GM23338 (cell line): Measurements from ENCODE around the gene PTPRN2. TPM values are rescaled to one million over a fixed set of nuclear protein-coding genes. Genes with fewer than 3 reads are reported as not detected.

Source experiments
- ATAC-seq: fragments of 200-7000 bp; cut with Tn5 transposase; 3 replicates; pipeline ENCODE4 v1.9.1; 2020
- DNase-seq: peaks from one replicate; pipeline ENCODE4 v3.0.0-alpha.2; 2015; ENCODE audit warnings: low spot score
- H2AFZ ChIP-seq: fragments of 200-600 bp; sonication (generic); 2 replicates; pipeline ENCODE4 v1.8.0; 2016; ENCODE audit warnings: antibody characterized with exemption, mild to moderate bottlenecking, moderate library complexity
- H3F3A ChIP-seq: fragments of 200-600 bp; sonication (generic); replicated peaks from 2 replicates; pipeline ENCODE4 v1.8.0; 2017; ENCODE audit warnings: antibody characterized with exemption, mixed run types, low read depth
- H3K27ac ChIP-seq: fragments of 200-600 bp; sonication (generic); 2 replicates; pipeline ENCODE4 v1.6.1; 2016; ENCODE audit warnings: low read depth
- H3K27me3 ChIP-seq: fragments of 200-600 bp; sonication (generic); 2 replicates; pipeline ENCODE4 v1.8.0; 2016; ENCODE audit warnings: mild to moderate bottlenecking, mixed run types, moderate library complexity; ENCODE audit not compliant: insufficient read depth
- H3K36me3 ChIP-seq: fragments of 200-600 bp; sonication (generic); 2 replicates; pipeline ENCODE4 v1.8.0; 2016; ENCODE audit warnings: mild to moderate bottlenecking; ENCODE audit not compliant: insufficient read depth
- H3K4me1 ChIP-seq: fragments of 200-600 bp; sonication (generic); 2 replicates; pipeline ENCODE4 v1.8.0; 2016; ENCODE audit warnings: mild to moderate bottlenecking, moderate library complexity; ENCODE audit not compliant: insufficient read depth
- H3K4me2 ChIP-seq: fragments of 200-600 bp; sonication (generic); 2 replicates; pipeline ENCODE4 v1.7.1; 2017; ENCODE audit warnings: mixed run types
- H3K4me3 ChIP-seq: fragments of 200-600 bp; sonication (generic); 2 replicates; pipeline ENCODE4 v1.6.1; 2016; ENCODE audit warnings: mixed run types
- H3K79me2 ChIP-seq: fragments of 200-600 bp; sonication (generic); replicated peaks from 2 replicates; pipeline ENCODE4 v1.8.0; 2017; ENCODE audit warnings: mild to moderate bottlenecking; ENCODE audit not compliant: insufficient read depth
- H3K9me2 ChIP-seq: fragments of 200-600 bp; sonication (generic); 2 replicates; pipeline ENCODE4 v1.8.0; 2017; ENCODE audit not compliant: insufficient read depth
- H4K20me1 ChIP-seq: fragments of 200-600 bp; sonication (generic); replicated peaks from 2 replicates; pipeline ENCODE4 v1.8.0; 2017; ENCODE audit warnings: mild to moderate bottlenecking; ENCODE audit not compliant: insufficient read depth
- H3K27ac Mint-ChIP-seq: 2 replicates; pipeline ENCODE4 v1.8.0; 2020; ENCODE audit warnings: inconsistent platforms, mild to moderate bottlenecking, moderate library complexity, mixed read lengths
- H3K27me3 Mint-ChIP-seq: 3 replicates; pipeline ENCODE4 v1.8.0; 2022; ENCODE audit warnings: low read depth, mild to moderate bottlenecking, moderate library complexity, mixed read lengths, inconsistent platforms; ENCODE audit not compliant: insufficient read depth, poor library complexity
- H3K36me3 Mint-ChIP-seq: 3 replicates; pipeline ENCODE4 v1.8.0; 2021; ENCODE audit warnings: low read depth, mild to moderate bottlenecking, inconsistent platforms, moderate library complexity, mixed read lengths
- H3K4me1 Mint-ChIP-seq: 3 replicates; pipeline ENCODE4 v1.8.0; 2020; ENCODE audit warnings: mild to moderate bottlenecking, inconsistent platforms, mixed read lengths
- H3K4me3 Mint-ChIP-seq: 3 replicates; pipeline ENCODE4 v1.8.0; 2021; ENCODE audit warnings: moderate library complexity, mild to moderate bottlenecking, inconsistent platforms, mixed read lengths
- H3K9me3 Mint-ChIP-seq: 3 replicates; pipeline ENCODE4 v1.8.0; 2020; ENCODE audit warnings: moderate library complexity, mild to moderate bottlenecking, inconsistent platforms, mixed read lengths
- CREB1 ChIP-seq: fragments of 250-450 bp; sonication (Bioruptor Pico); IDR thresholded peaks from 2 replicates; pipeline ENCODE4 v1.5.0; 2020; ENCODE audit warnings: low read depth, mild to moderate bottlenecking, moderate library complexity
- EZH2 ChIP-seq: fragments of 200-600 bp; sonication (generic); IDR thresholded peaks from one replicate; pipeline ENCODE4 v1.8.0; 2017; ENCODE audit warnings: antibody characterized with exemption, mild to moderate bottlenecking, low read depth; ENCODE audit not compliant: unreplicated experiment
- EZH2phosphoT487 ChIP-seq: fragments of 200-600 bp; sonication (generic); IDR thresholded peaks from one replicate; pipeline ENCODE4 v1.8.1; 2018; ENCODE audit warnings: antibody characterized with exemption; ENCODE audit not compliant: unreplicated experiment
- JUNB ChIP-seq: IDR thresholded peaks from one replicate; pipeline ENCODE4 v1.6.1; 2016; ENCODE audit warnings: antibody characterized with exemption; ENCODE audit not compliant: unreplicated experiment
- NANOG ChIP-seq: IDR thresholded peaks from 2 replicates; pipeline ENCODE4 v1.6.1; 2016; ENCODE audit warnings: antibody characterized with exemption, borderline replicate concordance
- POLR2AphosphoS5 ChIP-seq: IDR thresholded peaks from 2 replicates; pipeline ENCODE4 v1.6.1; 2016; ENCODE audit warnings: antibody characterized with exemption, low read depth
- REST ChIP-seq: IDR thresholded peaks from one replicate; pipeline ENCODE4 v1.6.1; 2018; ENCODE audit warnings: antibody characterized with exemption; ENCODE audit not compliant: unreplicated experiment
- STAT1 ChIP-seq: IDR thresholded peaks from one replicate; pipeline ENCODE4 v1.6.1; 2016; ENCODE audit warnings: antibody characterized with exemption; ENCODE audit not compliant: unreplicated experiment
- ZNF114 ChIP-seq: fragments of 250-450 bp; sonication (Bioruptor Pico); IDR thresholded peaks from 2 replicates; pipeline ENCODE4 v1.5.0; 2020; ENCODE audit warnings: mild to moderate bottlenecking, moderate library complexity
- ZNF331 ChIP-seq: fragments of 250-450 bp; sonication (Bioruptor Pico); IDR thresholded peaks from 2 replicates; pipeline ENCODE4 v1.5.0; 2020; ENCODE audit warnings: low read depth, mild to moderate bottlenecking, moderate library complexity
- polyA plus RNA-seq: library from polyadenylated mRNA; unstranded; fragments of >200 nt; fragmentation: Nextera tagmentation; extraction: Ambion mirVana; gene quantifications from 2 replicates; pipeline ENCODE4 v1.2.1, GENCODE V29; 2016
- total RNA-seq: library from RNA; depleted of rRNA; stranded (reverse); fragments of >200 nt; shearing (Covaris generic); gene quantifications from 2 replicates; pipeline ENCODE4 v1.2.3, GENCODE V29; 2014
- TF ChIP-seq, protein P1 (sequence below): IDR thresholded peaks from 2 replicates; pipeline ENCODE4 v1.6.1; 2016; ENCODE audit warnings: antibody characterized with exemption
- TF ChIP-seq, protein P2 (sequence below): fragments of 250-450 bp; sonication (Bioruptor Pico); IDR thresholded peaks from 2 replicates; pipeline ENCODE4 v1.5.0; 2020; ENCODE audit warnings: mild to moderate bottlenecking, moderate library complexity
- TF ChIP-seq, protein P3 (sequence below), 2 experiments: fragments of 200-600 bp in 1 of 2; sonication (generic) in 1 of 2; conservative IDR thresholded peaks; 2 replicates each; pipeline versions ENCODE4 v1.5.1 to v1.6.1; 2016 to 2017; ENCODE audit warnings: antibody characterized with exemption in 2 of 2, low read depth in 2 of 2, mild to moderate bottlenecking in 2 of 2, moderate library complexity in 1 of 2

Gene PTPRN2
- total and polyA plus RNA-seq, 2 experiments from 2014 or later: 0.87 to 4.0 TPM

DNA sequence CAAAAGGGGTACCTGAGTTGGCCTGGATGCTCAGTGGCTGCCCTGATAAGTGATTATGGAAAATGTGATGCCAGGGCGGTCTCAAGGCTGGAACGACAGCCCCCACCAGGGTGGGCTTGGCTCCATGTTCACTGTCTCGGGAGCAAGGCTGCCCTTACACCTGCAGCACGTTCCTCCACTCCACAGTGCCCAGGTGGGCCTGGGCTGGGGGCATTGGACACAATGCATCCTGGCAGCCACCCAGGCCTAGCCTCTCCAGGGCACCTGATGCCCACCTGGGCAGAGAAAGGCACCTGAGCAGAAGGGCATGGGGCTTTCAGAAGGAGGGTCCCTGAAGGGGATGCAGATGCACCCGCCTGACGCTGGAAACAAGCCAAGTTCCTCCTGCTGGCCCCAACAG, 702.5 kb downstream of the PTPRN2 start:
- no peak for ATAC-seq
- H3K4me1 Mint-ChIP-seq: no peaks in the 10 kb centered on the region

More for the DNA sequence above, 702.5 kb downstream of the PTPRN2 start:
- Mint-ChIP-seq H3K9me3 (no peaks in the 10 kb centered on the region; the same call in none of the 3 replicates), H3K36me3 (peaks cover 31% of the 10 kb centered on the region), H3K27ac (no peak overlapping the region), H3K4me3 (no peak overlapping the region), H3K27me3 (peaks cover 5% of the 10 kb centered on the region)
- H3K9me2 ChIP-seq: no peaks in the 10 kb centered on the region
- H2AFZ ChIP-seq: no peak overlapping the region
- TF ChIP-seq JUNB: no peak
- no peak for TF ChIP-seq CREB1 (CRISPR knock-in tag)
- TF ChIP-seq STAT1: no peak
- TF ChIP-seq ZNF114 (CRISPR knock-in tag): no peak
- no peak for TF ChIP-seq NANOG
- TF ChIP-seq REST: no peak
- no peak for TF ChIP-seq POLR2AphosphoS5
- TF ChIP-seq, protein P1, sequence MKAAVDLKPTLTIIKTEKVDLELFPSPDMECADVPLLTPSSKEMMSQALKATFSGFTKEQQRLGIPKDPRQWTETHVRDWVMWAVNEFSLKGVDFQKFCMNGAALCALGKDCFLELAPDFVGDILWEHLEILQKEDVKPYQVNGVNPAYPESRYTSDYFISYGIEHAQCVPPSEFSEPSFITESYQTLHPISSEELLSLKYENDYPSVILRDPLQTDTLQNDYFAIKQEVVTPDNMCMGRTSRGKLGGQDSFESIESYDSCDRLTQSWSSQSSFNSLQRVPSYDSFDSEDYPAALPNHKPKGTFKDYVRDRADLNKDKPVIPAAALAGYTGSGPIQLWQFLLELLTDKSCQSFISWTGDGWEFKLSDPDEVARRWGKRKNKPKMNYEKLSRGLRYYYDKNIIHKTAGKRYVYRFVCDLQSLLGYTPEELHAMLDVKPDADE: no peak
- no peak for TF ChIP-seq EZH2
- TF ChIP-seq ZNF331 (CRISPR knock-in tag): no peak
- TF ChIP-seq, protein P2, sequence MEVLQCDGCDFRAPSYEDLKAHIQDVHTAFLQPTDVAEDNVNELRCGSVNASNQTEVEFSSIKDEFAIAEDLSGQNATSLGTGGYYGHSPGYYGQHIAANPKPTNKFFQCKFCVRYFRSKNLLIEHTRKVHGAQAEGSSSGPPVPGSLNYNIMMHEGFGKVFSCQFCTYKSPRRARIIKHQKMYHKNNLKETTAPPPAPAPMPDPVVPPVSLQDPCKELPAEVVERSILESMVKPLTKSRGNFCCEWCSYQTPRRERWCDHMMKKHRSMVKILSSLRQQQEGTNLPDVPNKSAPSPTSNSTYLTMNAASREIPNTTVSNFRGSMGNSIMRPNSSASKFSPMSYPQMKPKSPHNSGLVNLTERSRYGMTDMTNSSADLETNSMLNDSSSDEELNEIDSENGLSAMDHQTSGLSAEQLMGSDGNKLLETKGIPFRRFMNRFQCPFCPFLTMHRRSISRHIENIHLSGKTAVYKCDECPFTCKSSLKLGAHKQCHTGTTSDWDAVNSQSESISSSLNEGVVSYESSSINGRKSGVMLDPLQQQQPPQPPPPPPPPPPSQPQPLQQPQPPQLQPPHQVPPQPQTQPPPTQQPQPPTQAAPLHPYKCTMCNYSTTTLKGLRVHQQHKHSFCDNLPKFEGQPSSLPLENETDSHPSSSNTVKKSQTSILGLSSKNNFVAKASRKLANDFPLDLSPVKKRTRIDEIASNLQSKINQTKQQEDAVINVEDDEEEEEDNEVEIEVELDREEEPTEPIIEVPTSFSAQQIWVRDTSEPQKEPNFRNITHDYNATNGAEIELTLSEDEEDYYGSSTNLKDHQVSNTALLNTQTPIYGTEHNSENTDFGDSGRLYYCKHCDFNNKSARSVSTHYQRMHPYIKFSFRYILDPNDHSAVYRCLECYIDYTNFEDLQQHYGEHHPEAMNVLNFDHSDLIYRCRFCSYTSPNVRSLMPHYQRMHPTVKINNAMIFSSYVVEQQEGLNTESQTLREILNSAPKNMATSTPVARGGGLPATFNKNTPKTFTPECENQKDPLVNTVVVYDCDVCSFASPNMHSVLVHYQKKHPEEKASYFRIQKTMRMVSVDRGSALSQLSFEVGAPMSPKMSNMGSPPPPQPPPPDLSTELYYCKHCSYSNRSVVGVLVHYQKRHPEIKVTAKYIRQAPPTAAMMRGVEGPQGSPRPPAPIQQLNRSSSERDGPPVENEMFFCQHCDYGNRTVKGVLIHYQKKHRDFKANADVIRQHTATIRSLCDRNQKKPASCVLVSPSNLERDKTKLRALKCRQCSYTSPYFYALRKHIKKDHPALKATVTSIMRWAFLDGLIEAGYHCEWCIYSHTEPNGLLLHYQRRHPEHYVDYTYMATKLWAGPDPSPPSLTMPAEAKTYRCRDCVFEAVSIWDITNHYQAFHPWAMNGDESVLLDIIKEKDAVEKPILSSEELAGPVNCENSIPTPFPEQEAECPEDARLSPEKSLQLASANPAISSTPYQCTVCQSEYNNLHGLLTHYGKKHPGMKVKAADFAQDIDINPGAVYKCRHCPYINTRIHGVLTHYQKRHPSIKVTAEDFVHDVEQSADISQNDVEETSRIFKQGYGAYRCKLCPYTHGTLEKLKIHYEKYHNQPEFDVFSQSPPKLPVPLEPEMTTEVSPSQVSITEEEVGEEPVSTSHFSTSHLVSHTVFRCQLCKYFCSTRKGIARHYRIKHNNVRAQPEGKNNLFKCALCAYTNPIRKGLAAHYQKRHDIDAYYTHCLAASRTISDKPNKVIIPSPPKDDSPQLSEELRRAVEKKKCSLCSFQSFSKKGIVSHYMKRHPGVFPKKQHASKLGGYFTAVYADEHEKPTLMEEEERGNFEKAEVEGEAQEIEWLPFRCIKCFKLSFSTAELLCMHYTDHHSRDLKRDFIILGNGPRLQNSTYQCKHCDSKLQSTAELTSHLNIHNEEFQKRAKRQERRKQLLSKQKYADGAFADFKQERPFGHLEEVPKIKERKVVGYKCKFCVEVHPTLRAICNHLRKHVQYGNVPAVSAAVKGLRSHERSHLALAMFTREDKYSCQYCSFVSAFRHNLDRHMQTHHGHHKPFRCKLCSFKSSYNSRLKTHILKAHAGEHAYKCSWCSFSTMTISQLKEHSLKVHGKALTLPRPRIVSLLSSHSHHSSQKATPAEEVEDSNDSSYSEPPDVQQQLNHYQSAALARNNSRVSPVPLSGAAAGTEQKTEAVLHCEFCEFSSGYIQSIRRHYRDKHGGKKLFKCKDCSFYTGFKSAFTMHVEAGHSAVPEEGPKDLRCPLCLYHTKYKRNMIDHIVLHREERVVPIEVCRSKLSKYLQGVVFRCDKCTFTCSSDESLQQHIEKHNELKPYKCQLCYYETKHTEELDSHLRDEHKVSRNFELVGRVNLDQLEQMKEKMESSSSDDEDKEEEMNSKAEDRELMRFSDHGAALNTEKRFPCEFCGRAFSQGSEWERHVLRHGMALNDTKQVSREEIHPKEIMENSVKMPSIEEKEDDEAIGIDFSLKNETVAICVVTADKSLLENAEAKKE (CRISPR knock-in tag): no peak
- TF ChIP-seq EZH2phosphoT487: no peak
- TF ChIP-seq, protein P3, sequence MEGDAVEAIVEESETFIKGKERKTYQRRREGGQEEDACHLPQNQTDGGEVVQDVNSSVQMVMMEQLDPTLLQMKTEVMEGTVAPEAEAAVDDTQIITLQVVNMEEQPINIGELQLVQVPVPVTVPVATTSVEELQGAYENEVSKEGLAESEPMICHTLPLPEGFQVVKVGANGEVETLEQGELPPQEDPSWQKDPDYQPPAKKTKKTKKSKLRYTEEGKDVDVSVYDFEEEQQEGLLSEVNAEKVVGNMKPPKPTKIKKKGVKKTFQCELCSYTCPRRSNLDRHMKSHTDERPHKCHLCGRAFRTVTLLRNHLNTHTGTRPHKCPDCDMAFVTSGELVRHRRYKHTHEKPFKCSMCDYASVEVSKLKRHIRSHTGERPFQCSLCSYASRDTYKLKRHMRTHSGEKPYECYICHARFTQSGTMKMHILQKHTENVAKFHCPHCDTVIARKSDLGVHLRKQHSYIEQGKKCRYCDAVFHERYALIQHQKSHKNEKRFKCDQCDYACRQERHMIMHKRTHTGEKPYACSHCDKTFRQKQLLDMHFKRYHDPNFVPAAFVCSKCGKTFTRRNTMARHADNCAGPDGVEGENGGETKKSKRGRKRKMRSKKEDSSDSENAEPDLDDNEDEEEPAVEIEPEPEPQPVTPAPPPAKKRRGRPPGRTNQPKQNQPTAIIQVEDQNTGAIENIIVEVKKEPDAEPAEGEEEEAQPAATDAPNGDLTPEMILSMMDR (conservative IDR thresholded peaks at IDR 0.05; ENCODE audit: low read depth in 2 of 2): no peak
- H3K4me2 ChIP-seq: no peak overlapping the region
- H3K36me3 ChIP-seq: no peaks in the 10 kb centered on the region
- no peak overlapping the region for H3K4me3 ChIP-seq
- no peaks in the 10 kb centered on the region for H3F3A ChIP-seq
- no peaks in the 10 kb centered on the region for H3K79me2 ChIP-seq
- DNase-seq: no peak
- no peaks in the 10 kb centered on the region for H3K4me1 ChIP-seq
- no peaks in the 10 kb centered on the region for H3K27me3 ChIP-seq
- H3K27ac ChIP-seq: no peak overlapping the region
- no peaks in the 10 kb centered on the region for H4K20me1 ChIP-seq
